SU-DHL-6 (cell line): ENCODE data around the gene PARN.

Experiments
- EZH2phosphoT487 ChIP-seq: fragments of 200-600 bp; sonication (generic), shearing (Covaris generic); conservative IDR thresholded peaks from 2 replicates; pipeline ENCODE4 v1.6.1; 2018; ENCODE audit warnings: mild to moderate bottlenecking, antibody characterized with exemption, low read length, moderate library complexity, mixed read lengths
- TF ChIP-seq, protein P1 (sequence below): fragments of 200-600 bp; sonication (generic); IDR thresholded peaks from one replicate; pipeline ENCODE4 v1.5.1; 2017; ENCODE audit warnings: antibody characterized with exemption, mild to moderate bottlenecking, low read length, moderate library complexity; ENCODE audit not compliant: insufficient read depth, poor library complexity, severe bottlenecking

DNA sequence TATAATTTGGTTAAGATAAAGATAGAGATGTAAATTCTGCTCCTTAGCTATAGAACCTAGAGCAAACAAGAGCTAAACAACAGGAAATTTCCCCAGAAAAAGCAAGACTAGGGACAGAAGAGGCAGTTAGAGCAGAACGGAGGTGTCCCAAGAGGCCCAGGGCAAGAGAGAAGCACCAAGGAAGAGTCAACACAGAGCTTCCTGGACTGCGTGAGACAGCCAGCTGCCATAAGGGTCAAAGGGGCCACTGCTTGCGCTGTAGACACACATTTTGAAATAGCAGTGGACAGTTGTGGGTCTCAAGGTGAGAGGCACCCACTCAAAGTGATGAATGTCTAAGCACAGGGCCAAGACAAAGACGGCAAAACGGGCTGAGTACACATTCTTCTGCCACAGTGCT, 156.6 kb downstream of the PARN start:
- TF ChIP-seq, protein P1, sequence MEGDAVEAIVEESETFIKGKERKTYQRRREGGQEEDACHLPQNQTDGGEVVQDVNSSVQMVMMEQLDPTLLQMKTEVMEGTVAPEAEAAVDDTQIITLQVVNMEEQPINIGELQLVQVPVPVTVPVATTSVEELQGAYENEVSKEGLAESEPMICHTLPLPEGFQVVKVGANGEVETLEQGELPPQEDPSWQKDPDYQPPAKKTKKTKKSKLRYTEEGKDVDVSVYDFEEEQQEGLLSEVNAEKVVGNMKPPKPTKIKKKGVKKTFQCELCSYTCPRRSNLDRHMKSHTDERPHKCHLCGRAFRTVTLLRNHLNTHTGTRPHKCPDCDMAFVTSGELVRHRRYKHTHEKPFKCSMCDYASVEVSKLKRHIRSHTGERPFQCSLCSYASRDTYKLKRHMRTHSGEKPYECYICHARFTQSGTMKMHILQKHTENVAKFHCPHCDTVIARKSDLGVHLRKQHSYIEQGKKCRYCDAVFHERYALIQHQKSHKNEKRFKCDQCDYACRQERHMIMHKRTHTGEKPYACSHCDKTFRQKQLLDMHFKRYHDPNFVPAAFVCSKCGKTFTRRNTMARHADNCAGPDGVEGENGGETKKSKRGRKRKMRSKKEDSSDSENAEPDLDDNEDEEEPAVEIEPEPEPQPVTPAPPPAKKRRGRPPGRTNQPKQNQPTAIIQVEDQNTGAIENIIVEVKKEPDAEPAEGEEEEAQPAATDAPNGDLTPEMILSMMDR, result no peak
- TF ChIP-seq EZH2phosphoT487, result no peak
